Measurements from ENCODE around the gene INPP5D.

DNA sequence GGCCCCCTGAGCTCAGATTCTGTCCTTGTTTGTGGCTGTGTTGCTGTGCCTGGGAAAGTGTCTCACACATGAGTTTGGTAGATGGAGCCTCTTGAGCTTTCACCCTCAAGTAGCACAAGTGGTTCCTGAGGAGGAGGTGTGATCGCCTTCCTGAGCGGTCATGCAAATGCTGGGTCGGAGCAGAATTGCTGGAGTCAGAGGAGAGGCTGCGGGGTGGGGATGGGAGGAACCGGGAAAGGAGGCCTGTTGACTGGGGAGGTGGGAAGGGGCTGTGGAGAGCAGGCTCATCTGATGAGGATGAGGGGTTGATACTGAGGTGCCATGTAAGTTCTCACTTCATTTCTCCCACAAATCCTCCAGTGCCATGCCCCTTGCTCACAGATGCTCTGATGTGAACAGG is 142.9 kb downstream of the INPP5D start:
- no peak for TF ChIP-seq EZH2phosphoT487 (IDR thresholded peaks at IDR 0.05; ENCODE audit: borderline replicate concordance, low read depth, low read length)
- TF ChIP-seq, protein P1, sequence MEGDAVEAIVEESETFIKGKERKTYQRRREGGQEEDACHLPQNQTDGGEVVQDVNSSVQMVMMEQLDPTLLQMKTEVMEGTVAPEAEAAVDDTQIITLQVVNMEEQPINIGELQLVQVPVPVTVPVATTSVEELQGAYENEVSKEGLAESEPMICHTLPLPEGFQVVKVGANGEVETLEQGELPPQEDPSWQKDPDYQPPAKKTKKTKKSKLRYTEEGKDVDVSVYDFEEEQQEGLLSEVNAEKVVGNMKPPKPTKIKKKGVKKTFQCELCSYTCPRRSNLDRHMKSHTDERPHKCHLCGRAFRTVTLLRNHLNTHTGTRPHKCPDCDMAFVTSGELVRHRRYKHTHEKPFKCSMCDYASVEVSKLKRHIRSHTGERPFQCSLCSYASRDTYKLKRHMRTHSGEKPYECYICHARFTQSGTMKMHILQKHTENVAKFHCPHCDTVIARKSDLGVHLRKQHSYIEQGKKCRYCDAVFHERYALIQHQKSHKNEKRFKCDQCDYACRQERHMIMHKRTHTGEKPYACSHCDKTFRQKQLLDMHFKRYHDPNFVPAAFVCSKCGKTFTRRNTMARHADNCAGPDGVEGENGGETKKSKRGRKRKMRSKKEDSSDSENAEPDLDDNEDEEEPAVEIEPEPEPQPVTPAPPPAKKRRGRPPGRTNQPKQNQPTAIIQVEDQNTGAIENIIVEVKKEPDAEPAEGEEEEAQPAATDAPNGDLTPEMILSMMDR (conservative IDR thresholded peaks at IDR 0.05; ENCODE audit: low read length), result no peak

Measured in OCI-LY7 (cell line).